H9 (cell line): ENCODE results near the gene DELE1. TPM values are rescaled to one million over a fixed set of nuclear protein-coding genes. Genes with fewer than 3 reads are reported as not detected.
A peak's percentile ranks its signal among the peaks of the same experiment; 100 is the strongest.

ENCODE experiments used
- DNase-seq: peaks from one replicate; pipeline ENCODE4 v3.0.0-alpha.2; 2017
- H2AFZ ChIP-seq: one replicate; pipeline ENCODE4 v1.6.1; 2013; ENCODE audit warnings: mild to moderate bottlenecking, low read length, control low read depth, moderate library complexity
- H2AK5ac ChIP-seq: 2 replicates; pipeline ENCODE4 v1.6.1; 2013; ENCODE audit warnings: low read length, control low read depth, mixed read lengths; ENCODE audit not compliant: insufficient read length
- H2BK120ac ChIP-seq: one replicate; pipeline ENCODE4 v1.6.1; 2013; ENCODE audit warnings: low read depth, mild to moderate bottlenecking, low read length, control low read depth, inconsistent platforms; ENCODE audit not compliant: poor library complexity, severe bottlenecking
- H2BK12ac ChIP-seq: 2 replicates; pipeline ENCODE4 v1.6.1; 2013; ENCODE audit warnings: low read length, control low read depth, mixed read lengths, low read depth; ENCODE audit not compliant: insufficient read length
- H2BK15ac ChIP-seq: 2 replicates; pipeline ENCODE4 v1.6.1; 2013; ENCODE audit warnings: low read depth, low read length, control low read depth
- H2BK20ac ChIP-seq: one replicate; pipeline ENCODE4 v1.6.1; 2013; ENCODE audit warnings: low read depth, mild to moderate bottlenecking, low read length, control low read depth, inconsistent platforms; ENCODE audit not compliant: poor library complexity, severe bottlenecking
- H2BK5ac ChIP-seq: 2 replicates; pipeline ENCODE4 v1.6.1; 2013; ENCODE audit warnings: low read length, control low read depth, mixed read lengths; ENCODE audit not compliant: insufficient read length
- H3K14ac ChIP-seq: 2 replicates; pipeline ENCODE4 v1.6.1; 2013; ENCODE audit warnings: low read length, control low read depth; ENCODE audit not compliant: insufficient read depth
- H3K18ac ChIP-seq: 2 replicates; pipeline ENCODE4 v1.6.1; 2013; ENCODE audit warnings: low read depth, mild to moderate bottlenecking, mixed read lengths, low read length, control low read depth; ENCODE audit not compliant: insufficient read length
- H3K23ac ChIP-seq: 2 replicates; pipeline ENCODE4 v1.6.1; 2013; ENCODE audit warnings: low read length, control low read depth, mixed read lengths, low read depth; ENCODE audit not compliant: insufficient read length
- H3K23me2 ChIP-seq: 2 replicates; pipeline ENCODE4 v1.6.1; 2013; ENCODE audit warnings: low read depth, mild to moderate bottlenecking, mixed read lengths, low read length, control low read depth; ENCODE audit not compliant: insufficient read length, poor library complexity, severe bottlenecking
- H3K27ac ChIP-seq: 2 replicates; pipeline ENCODE4 v1.5.1; 2013; ENCODE audit warnings: low read length, control low read depth, mixed read lengths, low read depth; ENCODE audit not compliant: insufficient read length
- H3K27me3 ChIP-seq: 2 replicates; pipeline ENCODE4 v1.6.1; 2013; ENCODE audit warnings: low read length, control low read depth, inconsistent platforms; ENCODE audit not compliant: insufficient read depth
- H3K4ac ChIP-seq: 2 replicates; pipeline ENCODE4 v1.6.1; 2013; ENCODE audit warnings: low read depth, mild to moderate bottlenecking, control low read depth, inconsistent platforms, low read length, moderate library complexity
- H3K4me1 ChIP-seq: 2 replicates; pipeline ENCODE4 v1.6.1; 2013; ENCODE audit warnings: low read length, control low read depth, inconsistent platforms; ENCODE audit not compliant: insufficient read depth
- H3K4me2 ChIP-seq: 2 replicates; pipeline ENCODE4 v1.6.1; 2013; ENCODE audit warnings: low read length, control low read depth, mixed read lengths; ENCODE audit not compliant: insufficient read length, insufficient read depth
- H3K56ac ChIP-seq: 2 replicates; pipeline ENCODE4 v1.6.1; 2013; ENCODE audit warnings: low read depth, mild to moderate bottlenecking, mixed read lengths, low read length, control low read depth; ENCODE audit not compliant: insufficient read length
- H3K79me1 ChIP-seq: 2 replicates; pipeline ENCODE4 v1.6.1; 2013; ENCODE audit warnings: low read depth, mild to moderate bottlenecking, moderate library complexity, low read length, control low read depth, inconsistent platforms; ENCODE audit not compliant: insufficient read depth, poor library complexity, severe bottlenecking
- H3K79me2 ChIP-seq: 2 replicates; pipeline ENCODE4 v1.6.1; 2013; ENCODE audit warnings: low read length, control low read depth, inconsistent platforms; ENCODE audit not compliant: insufficient read depth
- H3K9ac ChIP-seq: 2 replicates; pipeline ENCODE4 v1.6.1; 2013; ENCODE audit warnings: low read length, control low read depth, mixed read lengths; ENCODE audit not compliant: insufficient read length; ENCODE audit errors: extremely low read depth
- H3K9me3 ChIP-seq: one replicate; pipeline ENCODE4 v1.6.1; 2013; ENCODE audit warnings: low read depth, low read length, inconsistent platforms; ENCODE audit not compliant: control insufficient read depth
- H3T11ph ChIP-seq: one replicate; pipeline ENCODE4 v1.6.1; 2013; ENCODE audit warnings: mild to moderate bottlenecking, low read length, control low read depth, inconsistent platforms
- H4K20me1 ChIP-seq: one replicate; pipeline ENCODE4 v1.6.1; 2013; ENCODE audit not compliant: control insufficient read depth, insufficient read length, insufficient read depth
- H4K5ac ChIP-seq: 2 replicates; pipeline ENCODE4 v1.6.1; 2013; ENCODE audit warnings: low read depth, mild to moderate bottlenecking, mixed read lengths, low read length, control low read depth; ENCODE audit not compliant: insufficient read length
- H4K8ac ChIP-seq: replicated peaks from 2 replicates; pipeline ENCODE4 v1.6.1; 2013; ENCODE audit warnings: low read length, control low read depth, mixed read lengths, low read depth; ENCODE audit not compliant: insufficient read length
- H4K91ac ChIP-seq: 2 replicates; pipeline ENCODE4 v1.6.1; 2013; ENCODE audit warnings: low read depth, mild to moderate bottlenecking, moderate library complexity, mixed read lengths, low read length, control low read depth; ENCODE audit not compliant: insufficient read length
- H3K27ac Mint-ChIP-seq, 3 experiments: 2 replicates in 2 of 3; 3 replicates in 1 of 3; pipeline ENCODE4 v1.8.0; 2020 to 2021; ENCODE audit warnings: mixed read lengths in 3 of 3, mild to moderate bottlenecking in 1 of 3, moderate library complexity in 1 of 3
- H3K27me3 Mint-ChIP-seq: 2 replicates; pipeline ENCODE4 v1.8.0; 2021; ENCODE audit warnings: low read depth, mild to moderate bottlenecking, moderate library complexity, mixed read lengths
- H3K36me3 Mint-ChIP-seq, 3 experiments: 2 replicates in 2 of 3; 3 replicates in 1 of 3; pipeline ENCODE4 v1.8.0; 2020 to 2021; ENCODE audit warnings: low read depth in 3 of 3, mixed read lengths in 3 of 3; ENCODE audit not compliant: insufficient read depth in 1 of 3
- H3K4me1 Mint-ChIP-seq, 2 experiments: 2 replicates each; pipeline ENCODE4 v1.8.0; 2020; ENCODE audit warnings: mixed read lengths in 2 of 2
- H3K4me3 Mint-ChIP-seq, 2 experiments: 2 replicates in 1 of 2; 3 replicates in 1 of 2; pipeline ENCODE4 v1.8.0; 2020 to 2021; ENCODE audit warnings: mild to moderate bottlenecking in 2 of 2, mixed read lengths in 2 of 2, moderate library complexity in 1 of 2
- H3K9me3 Mint-ChIP-seq, 2 experiments: 2 replicates in 1 of 2; 3 replicates in 1 of 2; pipeline ENCODE4 v1.8.0; 2020; ENCODE audit warnings: mild to moderate bottlenecking in 2 of 2, mixed read lengths in 2 of 2, moderate library complexity in 1 of 2
- WGBS: extraction: QIAGEN DNeasy Blood & Tissue Kit; methylation state at CpG from one replicate; pipeline ENCODE4 v1.1.7; 2013; ENCODE audit warnings: missing lambda C conversion rate, low lambda C conversion rate, mixed read lengths; ENCODE audit not compliant: insufficient read length; ENCODE audit errors: extremely low coverage; 5-methylcytosine and 5-hydroxymethylcytosine counted together
- total RNA-seq: library from RNA; stranded (reverse); gene quantifications from 2 replicates; pipeline ENCODE4 v1.2.1, GENCODE V29; 2021
- TF ChIP-seq, protein P1 (sequence below): fragments of 200-600 bp; sonication (generic); conservative IDR thresholded peaks from 3 replicates; pipeline ENCODE4 v1.8.0; 2021; ENCODE audit warnings: antibody characterized with exemption, mild to moderate bottlenecking

The DELE1 gene
- total RNA-seq, 1 experiment from 2014 or later = 75.3 TPM

DNA sequence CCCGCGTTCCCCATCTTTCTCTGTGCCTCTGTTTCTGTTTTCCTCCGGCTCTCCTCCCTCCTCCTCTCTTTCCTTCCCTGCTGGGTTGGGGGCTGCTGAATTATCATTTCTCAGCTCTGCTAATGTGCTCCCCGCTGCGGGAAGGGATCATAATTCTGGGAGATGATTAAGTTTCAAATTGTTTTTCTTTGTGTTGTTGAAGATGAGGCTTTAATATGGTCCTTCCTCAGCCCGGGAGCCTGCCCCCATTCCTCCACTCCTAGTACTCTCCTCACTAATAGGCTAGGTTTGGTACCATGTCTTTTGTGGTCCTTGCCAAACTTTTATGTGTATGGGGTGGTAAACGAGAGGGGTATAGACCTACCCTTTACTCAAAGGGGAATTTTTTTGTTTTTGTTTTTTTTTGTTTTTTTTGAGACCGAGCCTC is 39.8 kb upstream of the DELE1 start:
- H3K4me1 Mint-ChIP-seq = peaks cover 44 to 45% of the 10 kb centered on the region in 2 experiments
- Histone ChIP-seq H4K91ac (no peak overlapping the region), H2BK12ac (no peak overlapping the region), H4K8ac (no peak overlapping the region), H3K27ac (no peak overlapping the region), H4K5ac (no peak overlapping the region), H2AFZ (no peak overlapping the region), H4K20me1 (no peaks in the 10 kb centered on the region), H2BK15ac (no peak overlapping the region), H3K14ac (no peak overlapping the region), H2AK5ac (no peak overlapping the region), H3K23me2 (peaks cover 15% of the 10 kb centered on the region), H2BK5ac (no peak overlapping the region), H3K18ac (no peak overlapping the region), H3K9me3 (no peaks in the 10 kb centered on the region), H3T11ph (no peak overlapping the region), H3K9ac (no peak overlapping the region), H3K27me3 (no peaks in the 10 kb centered on the region; the same call in 1 of the 2 replicates), H2BK20ac (no peak overlapping the region), H3K79me2 (no peaks in the 10 kb centered on the region), H3K4me2 (peak overlapping the region; percentile 72), H3K23ac (no peak overlapping the region), H3K56ac (no peak overlapping the region), H2BK120ac (no peak overlapping the region), H3K4me1 (peaks cover 20% of the 10 kb centered on the region; the same call in 1 of the 2 replicates), H3K4ac (no peak overlapping the region), H3K79me1 (no peaks in the 10 kb centered on the region)
- H3K36me3 Mint-ChIP-seq = peaks cover 0 to under 1% (median 0%) of the 10 kb centered on the region in 3 experiments; a peak in 1 of 7 replicates
- no peaks in the 10 kb centered on the region; a peak in 2 of 5 replicates for H3K9me3 Mint-ChIP-seq
- DNase-seq = no peak
- TF ChIP-seq, protein P1, sequence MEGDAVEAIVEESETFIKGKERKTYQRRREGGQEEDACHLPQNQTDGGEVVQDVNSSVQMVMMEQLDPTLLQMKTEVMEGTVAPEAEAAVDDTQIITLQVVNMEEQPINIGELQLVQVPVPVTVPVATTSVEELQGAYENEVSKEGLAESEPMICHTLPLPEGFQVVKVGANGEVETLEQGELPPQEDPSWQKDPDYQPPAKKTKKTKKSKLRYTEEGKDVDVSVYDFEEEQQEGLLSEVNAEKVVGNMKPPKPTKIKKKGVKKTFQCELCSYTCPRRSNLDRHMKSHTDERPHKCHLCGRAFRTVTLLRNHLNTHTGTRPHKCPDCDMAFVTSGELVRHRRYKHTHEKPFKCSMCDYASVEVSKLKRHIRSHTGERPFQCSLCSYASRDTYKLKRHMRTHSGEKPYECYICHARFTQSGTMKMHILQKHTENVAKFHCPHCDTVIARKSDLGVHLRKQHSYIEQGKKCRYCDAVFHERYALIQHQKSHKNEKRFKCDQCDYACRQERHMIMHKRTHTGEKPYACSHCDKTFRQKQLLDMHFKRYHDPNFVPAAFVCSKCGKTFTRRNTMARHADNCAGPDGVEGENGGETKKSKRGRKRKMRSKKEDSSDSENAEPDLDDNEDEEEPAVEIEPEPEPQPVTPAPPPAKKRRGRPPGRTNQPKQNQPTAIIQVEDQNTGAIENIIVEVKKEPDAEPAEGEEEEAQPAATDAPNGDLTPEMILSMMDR = no peak
- peak overlapping the region; percentile 62 to 74 for H3K4me3 Mint-ChIP-seq
- no peak overlapping the region for H3K27ac Mint-ChIP-seq
- peaks cover 25% of the 10 kb centered on the region for H3K27me3 Mint-ChIP-seq
- no CpG with 5 or more reads among the region's 8 CpGs for WGBS
